ENCODE results near the gene MFSD2A.
"Not testable (repeated sequence)": the region's sequence is repeated elsewhere in the genome, so short reads cannot be mapped to it uniquely, and the experiment has no call there.

The MFSD2A gene

GRCh38 chr1:39969048-39969447 lies 14.1 kb downstream of the MFSD2A start:
- DNase-seq (ENCODE audit: low read depth in 2 of 2) = no peak

GRCh38 chr1:39969531-39970270 lies 14.8 kb downstream of the MFSD2A start:
- DNase-seq (ENCODE audit: low read depth in 2 of 2) = no peak

- no peak for DNase-seq (ENCODE audit: low read depth in 2 of 2)
Measured at GRCh38 chr1:39970274-39970673, 15.3 kb downstream of the MFSD2A start.

GRCh38 chr1:39971138-39971537 lies 16.2 kb downstream of the MFSD2A start:
- no peak for DNase-seq (ENCODE audit: low read depth in 2 of 2)

GRCh38 chr1:39973503-39974135 lies 18.7 kb downstream of the MFSD2A start:
- peak; percentile 61 to 62 for DNase-seq (ENCODE audit: low read depth in 2 of 2)

- no peak for DNase-seq (ENCODE audit: low read depth in 2 of 2)
Measured at GRCh38 chr1:39976732-39977131, 21.8 kb downstream of the MFSD2A start.

GRCh38 chr1:39977202-39977601 lies 22.3 kb downstream of the MFSD2A start:
- DNase-seq (ENCODE audit: low read depth in 2 of 2) = no peak

- DNase-seq (ENCODE audit: low read depth in 2 of 2) = no peak
Measured at GRCh38 chr1:39979654-39980053, 24.7 kb downstream of the MFSD2A start.

GRCh38 chr1:39980555-39981313 lies 25.8 kb downstream of the MFSD2A start:
- DNase-seq (ENCODE audit: low read depth in 2 of 2) = no peak

GRCh38 chr1:39981385-39981784 lies 26.4 kb downstream of the MFSD2A start:
- DNase-seq (ENCODE audit: low read depth in 2 of 2) = no peak

GRCh38 chr1:39981945-39982344 lies 27.0 kb downstream of the MFSD2A start:
- DNase-seq (ENCODE audit: low read depth in 2 of 2) = no peak

- not testable (repeated sequence) for DNase-seq (ENCODE audit: low read depth in 2 of 2)
Measured at GRCh38 chr1:39984480-39984879, 29.5 kb downstream of the MFSD2A start.

GRCh38 chr1:39984951-39985350 lies 30.0 kb downstream of the MFSD2A start:
- DNase-seq (ENCODE audit: low read depth in 2 of 2) = no peak

GRCh38 chr1:39987869-39988268 lies 32.9 kb downstream of the MFSD2A start:
- DNase-seq (ENCODE audit: low read depth in 2 of 2) = no peak

- no peak for DNase-seq (ENCODE audit: low read depth in 2 of 2)
Measured at GRCh38 chr1:39988618-39989343, 33.8 kb downstream of the MFSD2A start.

GRCh38 chr1:39990428-39990827 lies 35.5 kb downstream of the MFSD2A start:
- no peak for DNase-seq (ENCODE audit: low read depth in 2 of 2)

GRCh38 chr1:39992234-39992633 lies 37.3 kb downstream of the MFSD2A start:
- no peak for DNase-seq (ENCODE audit: low read depth in 2 of 2)

GRCh38 chr1:39992888-39993287 lies 37.9 kb downstream of the MFSD2A start:
- no peak for DNase-seq (ENCODE audit: low read depth in 2 of 2)

GRCh38 chr1:39995973-39996393 lies 41.0 kb downstream of the MFSD2A start:
- DNase-seq (ENCODE audit: low read depth in 2 of 2) = no peak

GRCh38 chr1:39996396-39997004 lies 41.6 kb downstream of the MFSD2A start:
- DNase-seq (ENCODE audit: low read depth in 2 of 2) = no peak

GRCh38 chr1:40001456-40001855 lies 46.5 kb downstream of the MFSD2A start:
- DNase-seq (ENCODE audit: low read depth in 2 of 2) = no peak

All from activated CD4-positive, alpha-beta T cell treated with anti-CD3 and anti-CD28 coated beads for 24 hours (primary cell).